H1 (cell line): Measurements from ENCODE around the gene RNF215. TPM values are rescaled to one million over a fixed set of nuclear protein-coding genes. Genes with fewer than 3 reads are reported as not detected.

Experiments
- CTCF ChIA-PET: fragments of 300-600 bp; sonication (Branson Sonifier 250); formaldehyde crosslinking; loops from one replicate; lab custom pipeline; 2021; ENCODE audit not compliant: partially characterized antibody; lab: Charles Lee
- POLR2A ChIA-PET: fragments of 300-600 bp; sonication (Branson Sonifier 250); formaldehyde crosslinking; loops from one replicate; lab custom pipeline; 2021; ENCODE audit warnings: inconsistent platforms; ENCODE audit not compliant: partially characterized antibody; lab: Charles Lee
- DNase-seq, 2 experiments: peaks; one replicate each; pipeline versions ENCODE4 v3.0.0 to v3.0.0-alpha.2; 2010 to 2022; ENCODE audit warnings: low spot score in 2 of 2, low read depth in 1 of 2, mixed read lengths in 1 of 2
- FAIRE-seq: peaks from 2 replicates; lab custom pipeline; 2011; peaks lifted over from hg19 to GRCh38; lab: Jason Lieb, UNC
- H2AFZ ChIP-seq: 2 replicates; pipeline ENCODE4 v1.8.1; 2012; ENCODE audit warnings: low read length, inconsistent platforms
- H2AK5ac ChIP-seq: 2 replicates; pipeline ENCODE4 v1.6.1; 2013; ENCODE audit warnings: low read depth, low read length
- H2BK120ac ChIP-seq: replicated peaks from 2 replicates; pipeline ENCODE3; 2013; ENCODE audit warnings: low read depth, low read length, inconsistent platforms
- H2BK12ac ChIP-seq: 2 replicates; pipeline ENCODE4 v1.6.1; 2013; ENCODE audit warnings: low read depth, low read length
- H2BK15ac ChIP-seq: 2 replicates; pipeline ENCODE4 v1.6.1; 2013; ENCODE audit warnings: low read length
- H2BK20ac ChIP-seq: 2 replicates; pipeline ENCODE4 v1.6.1; 2013; ENCODE audit warnings: low read length
- H2BK5ac ChIP-seq: 2 replicates; pipeline ENCODE4 v1.6.1; 2013; ENCODE audit warnings: low read depth, low read length
- H3K14ac ChIP-seq: 2 replicates; pipeline ENCODE4 v1.6.1; 2013; ENCODE audit warnings: inconsistent platforms; ENCODE audit not compliant: insufficient read length
- H3K18ac ChIP-seq: 2 replicates; pipeline ENCODE4 v1.6.1; 2013; ENCODE audit warnings: low read length; ENCODE audit errors: extremely low read depth
- H3K23ac ChIP-seq: 2 replicates; pipeline ENCODE4 v1.6.1; 2013; ENCODE audit warnings: inconsistent platforms; ENCODE audit not compliant: insufficient read length
- H3K23me2 ChIP-seq: 2 replicates; pipeline ENCODE4 v1.6.1; 2013; ENCODE audit warnings: low read depth, low read length
- H3K27ac ChIP-seq: 2 replicates; pipeline ENCODE4 v1.6.1; 2011; ENCODE audit warnings: low read depth, low read length, inconsistent platforms
- H3K27me3 ChIP-seq, 4 experiments: replicated peaks in 1 of 4; 1 replicate in 1 of 4; 2 replicates in 3 of 4; pipeline versions ENCODE4 v1.6.1 to v1.8.1; 2011 to 2013; ENCODE audit warnings: low read length in 3 of 4, mild to moderate bottlenecking in 3 of 4, inconsistent platforms in 2 of 4, mixed read lengths in 2 of 4, moderate library complexity in 1 of 4; ENCODE audit not compliant: control insufficient read depth in 3 of 4, insufficient read depth in 3 of 4; ENCODE audit errors: extremely low read depth in 1 of 4
- H3K36me3 ChIP-seq, 4 experiments: 2 replicates each; pipeline versions ENCODE4 v1.6.1 to v1.8.1; 2011 to 2013; ENCODE audit warnings: mild to moderate bottlenecking in 4 of 4, low read length in 3 of 4, moderate library complexity in 2 of 4, control low read depth in 1 of 4, inconsistent platforms in 1 of 4; ENCODE audit not compliant: insufficient read depth in 4 of 4, control insufficient read depth in 2 of 4
- H3K4ac ChIP-seq: replicated peaks from 2 replicates; pipeline ENCODE3; 2013; ENCODE audit warnings: low read length, low read depth, mixed read lengths, inconsistent platforms; ENCODE audit not compliant: insufficient read length
- H3K4me1 ChIP-seq, 4 experiments: replicated peaks in 1 of 4; 1 replicate in 1 of 4; 2 replicates in 3 of 4; pipeline versions ENCODE4 v1.6.1 to v1.8.1; 2011 to 2013; ENCODE audit warnings: low read length in 3 of 4, inconsistent platforms in 2 of 4, mixed read lengths in 1 of 4; ENCODE audit not compliant: insufficient read depth in 4 of 4, control insufficient read depth in 3 of 4
- H3K4me2 ChIP-seq, 2 experiments: 2 replicates each; pipeline versions ENCODE4 v1.6.1 to v1.8.1; 2011 to 2013; ENCODE audit warnings: low read depth in 2 of 2, low read length in 2 of 2, control low read depth in 1 of 2, inconsistent platforms in 1 of 2, mild to moderate bottlenecking in 1 of 2; ENCODE audit not compliant: insufficient read depth in 1 of 2
- H3K4me3 ChIP-seq, 4 experiments: fragments of 200-600, 300-600 bp in 1 of 4; sonication (generic), shearing (Covaris generic), sonication (Bioruptor Twin) in 1 of 4; 2 replicates each; pipeline versions ENCODE4 v1.5.1 to v1.8.1; 2011 to 2016; ENCODE audit warnings: low read length in 4 of 4, low read depth in 3 of 4, control low read depth in 2 of 4, inconsistent platforms in 2 of 4, mild to moderate bottlenecking in 2 of 4, mixed read lengths in 1 of 4, moderate library complexity in 1 of 4; ENCODE audit not compliant: insufficient read depth in 2 of 4; ENCODE audit errors: extremely low read depth in 1 of 4
- H3K56ac ChIP-seq: replicated peaks from 2 replicates; pipeline ENCODE3; 2013; ENCODE audit warnings: low read depth, mild to moderate bottlenecking, mixed read lengths, low read length, inconsistent platforms; ENCODE audit not compliant: insufficient read length
- H3K79me1 ChIP-seq: 2 replicates; pipeline ENCODE4 v1.6.1; 2013; ENCODE audit warnings: low read depth, low read length, control low read depth
- H3K79me2 ChIP-seq, 2 experiments: 2 replicates each; pipeline versions ENCODE4 v1.6.1 to v1.8.1; 2012 to 2013; ENCODE audit warnings: low read length in 2 of 2, mild to moderate bottlenecking in 2 of 2, inconsistent platforms in 1 of 2; ENCODE audit not compliant: insufficient read depth in 2 of 2, control insufficient read depth in 1 of 2
- H3K9ac ChIP-seq, 4 experiments: replicated peaks in 1 of 4; 1 replicate in 1 of 4; 2 replicates in 3 of 4; pipeline versions ENCODE4 v1.6.1 to v1.8.1; 2011 to 2013; ENCODE audit warnings: low read depth in 3 of 4, low read length in 3 of 4, control low read depth in 2 of 4, mild to moderate bottlenecking in 2 of 4, moderate library complexity in 2 of 4, inconsistent platforms in 1 of 4; ENCODE audit errors: extremely low read depth in 1 of 4
- H3K9me3 ChIP-seq, 2 experiments: 2 replicates each; pipeline versions ENCODE4 v1.6.1 to v1.8.1; 2012 to 2013; ENCODE audit warnings: mild to moderate bottlenecking in 2 of 2, moderate library complexity in 2 of 2, control low read depth in 1 of 2, inconsistent platforms in 1 of 2, low read depth in 1 of 2, low read length in 1 of 2, mixed read lengths in 1 of 2; ENCODE audit not compliant: insufficient read depth in 2 of 2
- H4K20me1 ChIP-seq, 2 experiments: replicated peaks in 1 of 2; 2 replicates each; pipeline versions ENCODE3 to v1.8.1; 2011 to 2013; ENCODE audit warnings: inconsistent platforms in 2 of 2, low read length in 2 of 2, mild to moderate bottlenecking in 1 of 2; ENCODE audit not compliant: insufficient read depth in 2 of 2, control insufficient read depth in 1 of 2
- H4K5ac ChIP-seq: 2 replicates; pipeline ENCODE4 v1.6.1; 2013; ENCODE audit warnings: low read length, low read depth, mixed read lengths, inconsistent platforms; ENCODE audit not compliant: insufficient read length
- H4K8ac ChIP-seq: 2 replicates; pipeline ENCODE4 v1.8.0; 2013; ENCODE audit warnings: mild to moderate bottlenecking, moderate library complexity, low read length, inconsistent platforms; ENCODE audit not compliant: insufficient read depth; ENCODE audit errors: extremely low read depth
- H4K91ac ChIP-seq: replicated peaks from 2 replicates; pipeline ENCODE3; 2013; ENCODE audit warnings: low read length, mixed read lengths, inconsistent platforms; ENCODE audit not compliant: insufficient read length
- EP300 ChIP-seq, 2 experiments: IDR thresholded peaks; 1 replicate in 1 of 2; 2 replicates in 1 of 2; pipeline ENCODE4 v1.6.1; 2011 to 2012; ENCODE audit warnings: low read depth in 2 of 2, low read length in 2 of 2, mild to moderate bottlenecking in 2 of 2, borderline replicate concordance in 1 of 2, inconsistent platforms in 1 of 2, moderate library complexity in 1 of 2
- WGBS, 2 experiments: shearing (Covaris generic) in 1 of 2; methylation state at CpG; one replicate each; pipeline versions ENCODE4 v1.1.6 to v1.1.7; 2013 to 2015; ENCODE audit warnings: low lambda C conversion rate in 2 of 2, mixed read lengths in 2 of 2, inconsistent platforms in 1 of 2, low coverage in 1 of 2, missing lambda C conversion rate in 1 of 2; ENCODE audit not compliant: insufficient replicate concordance in 2 of 2, insufficient coverage in 1 of 2, insufficient read length in 1 of 2; ENCODE audit errors: extremely low coverage in 1 of 2, missing lambda C conversion rate in 1 of 2; 5-methylcytosine and 5-hydroxymethylcytosine counted together
- polyA plus RNA-seq, 7 experiments: library from polyadenylated mRNA; depleted of rRNA in 3 of 7; stranded (reverse) in 5 of 7; unstranded in 2 of 7; fragments of >200 nt in 5 of 7; fragments of 200-250 nt in 2 of 7; gene quantifications; 1 replicate in 5 of 7; 2 replicates in 1 of 7; 4 replicates in 1 of 7; pipeline versions ENCODE4 v1.2.1 to v1.2.3, GENCODE V29; 2011 to 2013; ENCODE audit warnings: missing spikeins in 2 of 7, mixed read lengths in 2 of 7
- total RNA-seq: library from RNA; stranded (reverse); fragmentation: NEBNext Ultra II Directional; extraction: Animal tissue kit (Norgen Biotek cat#: 25700); gene quantifications from 2 replicates; pipeline ENCODE4 v1.2.1, GENCODE V29; 2021

The RNF215 gene
- total and polyA plus RNA-seq, 2 of the 8 experiments (the other 6 are each of a cell fraction or from before 2014, with no cell fraction given) = 13.1 to 19.0 TPM

GRCh38 chr22:30408388-30409102 is 21.3 kb upstream of the RNF215 start:
- no peak for FAIRE-seq

More at GRCh38 chr22:30408388-30409102, 21.3 kb upstream of the RNF215 start:
- no peaks in the 10 kb centered on the region for H3K27me3 ChIP-seq
- H3K23ac ChIP-seq = no peak overlapping the region
- H2AK5ac ChIP-seq = no peak overlapping the region
- no peaks in the 10 kb centered on the region for H3K79me2 ChIP-seq
- no peak overlapping the region for H2BK5ac ChIP-seq
- H2BK120ac ChIP-seq = no peak overlapping the region
- H4K20me1 ChIP-seq = peaks cover 5% of the 10 kb centered on the region in 2 experiments
- POLR2A ChIA-PET = no interaction called here
- H3K4me2 ChIP-seq = no peak overlapping the region
- no peak overlapping the region for H2BK12ac ChIP-seq
- no peak overlapping the region for H4K91ac ChIP-seq
- no peak overlapping the region for H4K5ac ChIP-seq
- H2BK20ac ChIP-seq = no peak overlapping the region
- no peaks in the 10 kb centered on the region for H3K79me1 ChIP-seq
- 90% methylated on average over 13 of the region's 13 CpGs; no CpG with 5 or more reads in 1 of the 2 experiments for WGBS, 2 experiments
- DNase-seq = no peak
- H3K4me3 ChIP-seq = no peak overlapping the region
- no peak overlapping the region for H3K18ac ChIP-seq
- H3K56ac ChIP-seq = no peak overlapping the region
- no peak overlapping the region for H2AFZ ChIP-seq
- H3K14ac ChIP-seq = peak overlapping the region; percentile 31
- H4K8ac ChIP-seq = no peak overlapping the region
- no peak overlapping the region for H3K9ac ChIP-seq
- no peak for TF ChIP-seq EP300 (IDR thresholded peaks at IDR 0.05; ENCODE audit: borderline replicate concordance in 1 of 2, low read depth in 2 of 2, low read length in 2 of 2)
- no peaks in the 10 kb centered on the region for H3K4me1 ChIP-seq
- no peaks in the 10 kb centered on the region for H3K23me2 ChIP-seq
- no peak overlapping the region for H3K27ac ChIP-seq
- no peak overlapping the region for H3K4ac ChIP-seq
- CTCF ChIA-PET = interaction anchor here (0.6 to 1.2 kb wide), 3 partner anchors 18 to 355 kb away, joined by 3 to 4 read pairs (median 3); no protein-coding TSS in a partner anchor
- H3K36me3 ChIP-seq = peaks cover 0 to 9% (median under 1%) of the 10 kb centered on the region in 4 experiments; a peak in 4 of 8 replicates
- no peak overlapping the region for H2BK15ac ChIP-seq
- H3K9me3 ChIP-seq = no peaks in the 10 kb centered on the region
